Measurements from ENCODE around the gene TMEM229A. TPM values are rescaled to one million over a fixed set of nuclear protein-coding genes. Genes with fewer than 3 reads are reported as not detected.

Gene TMEM229A
- total RNA-seq, 2 experiments from 2014 or later, result not detected

- no peaks in the 10 kb centered on the region for H3K4me1 ChIP-seq (ENCODE audit: insufficient read depth, low read length)
- no peaks in the 10 kb centered on the region for H3K9me3 ChIP-seq (ENCODE audit: control insufficient read depth in 1 of 2, insufficient read depth in 1 of 2, low read length in 2 of 2)
- ATAC-seq (ENCODE audit: poor library complexity) (no peak), DNase-seq (no peak)
- H3K9me3 Mint-ChIP-seq, result no peaks in the 10 kb centered on the region
- TF ChIP-seq, protein P1, sequence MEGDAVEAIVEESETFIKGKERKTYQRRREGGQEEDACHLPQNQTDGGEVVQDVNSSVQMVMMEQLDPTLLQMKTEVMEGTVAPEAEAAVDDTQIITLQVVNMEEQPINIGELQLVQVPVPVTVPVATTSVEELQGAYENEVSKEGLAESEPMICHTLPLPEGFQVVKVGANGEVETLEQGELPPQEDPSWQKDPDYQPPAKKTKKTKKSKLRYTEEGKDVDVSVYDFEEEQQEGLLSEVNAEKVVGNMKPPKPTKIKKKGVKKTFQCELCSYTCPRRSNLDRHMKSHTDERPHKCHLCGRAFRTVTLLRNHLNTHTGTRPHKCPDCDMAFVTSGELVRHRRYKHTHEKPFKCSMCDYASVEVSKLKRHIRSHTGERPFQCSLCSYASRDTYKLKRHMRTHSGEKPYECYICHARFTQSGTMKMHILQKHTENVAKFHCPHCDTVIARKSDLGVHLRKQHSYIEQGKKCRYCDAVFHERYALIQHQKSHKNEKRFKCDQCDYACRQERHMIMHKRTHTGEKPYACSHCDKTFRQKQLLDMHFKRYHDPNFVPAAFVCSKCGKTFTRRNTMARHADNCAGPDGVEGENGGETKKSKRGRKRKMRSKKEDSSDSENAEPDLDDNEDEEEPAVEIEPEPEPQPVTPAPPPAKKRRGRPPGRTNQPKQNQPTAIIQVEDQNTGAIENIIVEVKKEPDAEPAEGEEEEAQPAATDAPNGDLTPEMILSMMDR (IDR thresholded peaks at IDR 0.05), result no peak
- no peaks in the 10 kb centered on the region for H3K36me3 Mint-ChIP-seq (ENCODE audit: low read depth)
- ChIA-PET CTCF (no interaction called here), POLR2A (no interaction called here)
- no peak overlapping the region for H3K27ac Mint-ChIP-seq
- intact Hi-C loops (cut with DNase I, micrococcal nuclease), result no loop called here
- H3K27me3 ChIP-seq (ENCODE audit: control insufficient read depth in 1 of 2, insufficient read depth in 2 of 2, low read length in 2 of 2), result no peaks in the 10 kb centered on the region
- no peaks in the 10 kb centered on the region for H3K36me3 ChIP-seq (ENCODE audit: insufficient read depth, low read length)
- no peaks in the 10 kb centered on the region for H3K4me1 Mint-ChIP-seq (ENCODE audit: low read depth)
- no peaks in the 10 kb centered on the region for H3K27me3 Mint-ChIP-seq
- H3K4me3 ChIP-seq (ENCODE audit: low read length), result no peak overlapping the region
- no peak overlapping the region for H3K27ac ChIP-seq (ENCODE audit: low read depth in 1 of 2, low read length in 2 of 2)
- H3K4me3 Mint-ChIP-seq, result no peak overlapping the region
Observed at GRCh38 chr7:124060528-124060927, 27.7 kb upstream of the TMEM229A start.

DNA sequence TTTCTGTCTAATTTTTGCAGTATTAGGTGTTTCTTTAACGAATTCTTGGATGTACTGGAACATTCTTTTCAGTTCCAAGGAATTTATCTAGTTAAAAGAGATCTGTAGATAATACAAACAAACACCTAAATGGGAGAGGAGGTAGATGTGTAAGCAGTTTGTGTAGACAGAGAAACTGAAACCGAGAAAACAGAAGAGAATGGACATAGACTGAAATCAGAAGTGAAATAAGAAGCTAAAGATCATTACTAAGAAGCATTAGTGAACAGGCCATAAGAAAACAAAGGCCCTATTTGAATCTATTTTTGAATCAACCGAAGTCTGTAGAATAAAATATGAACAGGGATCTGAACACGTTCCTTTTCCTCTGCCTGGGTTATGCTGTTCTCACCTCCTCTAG is 26.5 kb upstream of the TMEM229A start:
- TF ChIP-seq, protein P1 (IDR thresholded peaks at IDR 0.05), result no peak
- Mint-ChIP-seq H3K36me3 (ENCODE audit: low read depth) (no peaks in the 10 kb centered on the region), H3K9me3 (no peaks in the 10 kb centered on the region), H3K27ac (no peak overlapping the region), H3K4me1 (ENCODE audit: low read depth) (no peaks in the 10 kb centered on the region), H3K4me3 (no peak overlapping the region), H3K27me3 (no peaks in the 10 kb centered on the region)
- ATAC-seq (ENCODE audit: poor library complexity) (no peak), DNase-seq (no peak)
- Histone ChIP-seq H3K4me3 (ENCODE audit: low read length) (no peak overlapping the region), H3K9me3 (ENCODE audit: control insufficient read depth in 1 of 2, insufficient read depth in 1 of 2, low read length in 2 of 2) (no peaks in the 10 kb centered on the region), H3K36me3 (ENCODE audit: insufficient read depth, low read length) (no peaks in the 10 kb centered on the region), H3K27ac (ENCODE audit: low read depth in 1 of 2, low read length in 2 of 2) (no peak overlapping the region), H3K4me1 (ENCODE audit: insufficient read depth, low read length) (no peaks in the 10 kb centered on the region), H3K27me3 (ENCODE audit: control insufficient read depth in 1 of 2, insufficient read depth in 2 of 2, low read length in 2 of 2) (no peaks in the 10 kb centered on the region)
- POLR2A ChIA-PET, result no interaction called here
- intact Hi-C loops (cut with DNase I, micrococcal nuclease), result no loop called here
- CTCF ChIA-PET, result interaction anchor here (0.5 kb wide), 1 partner anchor 33 kb away, joined by 3 read pairs; no protein-coding TSS in a partner anchor

DNA sequence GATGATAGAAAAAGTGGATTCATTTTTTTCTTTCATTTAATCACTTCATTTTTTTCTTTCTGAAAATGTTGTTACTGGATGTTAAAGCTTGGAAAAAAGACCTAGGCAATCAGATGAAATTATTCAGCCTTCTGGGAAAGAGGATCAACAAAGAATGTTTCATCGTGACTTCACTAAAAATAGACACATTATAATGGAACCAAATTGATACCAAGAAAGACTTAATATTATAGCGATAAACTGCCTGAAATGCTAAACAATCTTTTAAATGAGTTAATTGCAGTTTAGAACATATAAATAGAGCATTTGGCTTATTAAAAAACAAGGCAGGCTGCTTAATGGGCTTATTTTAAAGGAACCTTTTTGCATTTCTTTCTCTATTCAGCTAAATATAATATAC is 25.6 kb upstream of the TMEM229A start:
- H3K36me3 Mint-ChIP-seq (ENCODE audit: low read depth), result no peaks in the 10 kb centered on the region

More for the DNA sequence above, 25.6 kb upstream of the TMEM229A start:
- Mint-ChIP-seq H3K4me1 (ENCODE audit: low read depth) (no peaks in the 10 kb centered on the region), H3K4me3 (no peak overlapping the region), H3K9me3 (no peaks in the 10 kb centered on the region), H3K27ac (no peak overlapping the region), H3K27me3 (no peaks in the 10 kb centered on the region)
- Histone ChIP-seq H3K4me1 (ENCODE audit: insufficient read depth, low read length) (no peaks in the 10 kb centered on the region), H3K36me3 (ENCODE audit: insufficient read depth, low read length) (no peaks in the 10 kb centered on the region), H3K27ac (ENCODE audit: low read depth in 1 of 2, low read length in 2 of 2) (no peak overlapping the region), H3K27me3 (ENCODE audit: control insufficient read depth in 1 of 2, insufficient read depth in 2 of 2, low read length in 2 of 2) (no peaks in the 10 kb centered on the region), H3K9me3 (ENCODE audit: control insufficient read depth in 1 of 2, insufficient read depth in 1 of 2, low read length in 2 of 2) (no peaks in the 10 kb centered on the region), H3K4me3 (ENCODE audit: low read length) (no peak overlapping the region)
- TF ChIP-seq, protein P1 (IDR thresholded peaks at IDR 0.05), result no peak
- CTCF ChIA-PET, result no interaction called here
- no peak for ATAC-seq (ENCODE audit: poor library complexity)
- DNase-seq, result no peak
- intact Hi-C loops (cut with DNase I, micrococcal nuclease), result no loop called here
- POLR2A ChIA-PET, result no interaction called here
